ENCODE results near the gene SPATA32. TPM values are rescaled to one million over a fixed set of nuclear protein-coding genes. Genes with fewer than 3 reads are reported as not detected.

The SPATA32 gene
- total and polyA plus RNA-seq, 2 donors from 2014 or later = not detected

DNA sequence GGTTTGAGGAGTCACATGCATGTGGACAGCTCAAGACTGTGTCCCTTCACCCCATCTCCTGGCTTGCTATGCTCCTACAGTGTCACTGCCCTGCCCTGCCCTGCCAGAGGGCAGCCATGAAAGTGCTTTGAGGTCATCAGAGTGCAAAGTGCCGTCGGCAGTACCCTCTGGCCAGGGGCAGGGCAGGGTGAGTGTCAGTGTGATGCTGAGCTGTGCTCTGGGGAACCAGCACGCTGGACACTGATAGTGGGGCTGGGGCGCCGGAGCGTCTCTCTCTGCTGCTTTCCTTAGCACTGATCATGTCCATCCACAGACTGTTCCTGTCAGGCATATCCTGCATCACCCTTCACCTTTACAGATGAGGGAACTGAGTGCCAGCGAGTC is 1.6 kb upstream of the SPATA32 start:
- intact Hi-C loops (cut with DNase I) = no loop called here
- peak in 1 of 5 donors; percentile 73 for DNase-seq
- no peak for FAIRE-seq
- H3K9me3 ChIP-seq (ENCODE audit: control insufficient read depth in 2 of 3, insufficient read depth in 1 of 3, low read length in 3 of 3) = no peaks in the 10 kb centered on the region
- H3K4me1 ChIP-seq (ENCODE audit: control insufficient read depth in 2 of 3, insufficient read depth in 2 of 3, low read depth in 1 of 3, low read length in 3 of 3) = peaks cover 0 to 12% (median 0%) of the 10 kb centered on the region in 3 donors
- TF ChIP-seq, protein P1, sequence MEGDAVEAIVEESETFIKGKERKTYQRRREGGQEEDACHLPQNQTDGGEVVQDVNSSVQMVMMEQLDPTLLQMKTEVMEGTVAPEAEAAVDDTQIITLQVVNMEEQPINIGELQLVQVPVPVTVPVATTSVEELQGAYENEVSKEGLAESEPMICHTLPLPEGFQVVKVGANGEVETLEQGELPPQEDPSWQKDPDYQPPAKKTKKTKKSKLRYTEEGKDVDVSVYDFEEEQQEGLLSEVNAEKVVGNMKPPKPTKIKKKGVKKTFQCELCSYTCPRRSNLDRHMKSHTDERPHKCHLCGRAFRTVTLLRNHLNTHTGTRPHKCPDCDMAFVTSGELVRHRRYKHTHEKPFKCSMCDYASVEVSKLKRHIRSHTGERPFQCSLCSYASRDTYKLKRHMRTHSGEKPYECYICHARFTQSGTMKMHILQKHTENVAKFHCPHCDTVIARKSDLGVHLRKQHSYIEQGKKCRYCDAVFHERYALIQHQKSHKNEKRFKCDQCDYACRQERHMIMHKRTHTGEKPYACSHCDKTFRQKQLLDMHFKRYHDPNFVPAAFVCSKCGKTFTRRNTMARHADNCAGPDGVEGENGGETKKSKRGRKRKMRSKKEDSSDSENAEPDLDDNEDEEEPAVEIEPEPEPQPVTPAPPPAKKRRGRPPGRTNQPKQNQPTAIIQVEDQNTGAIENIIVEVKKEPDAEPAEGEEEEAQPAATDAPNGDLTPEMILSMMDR (IDR thresholded peaks at IDR 0.05; ENCODE audit: borderline replicate concordance, extremely low read depth, insufficient read depth) = no peak
- no peak overlapping the region for H3K9ac ChIP-seq (ENCODE audit: low read length in 3 of 3)
- no peaks in the 10 kb centered on the region for H3K27me3 ChIP-seq (ENCODE audit: control insufficient read depth, insufficient read depth, low read length)
- peaks cover 0 to 37% (median 24%) of the 10 kb centered on the region in 3 donors for H3K36me3 ChIP-seq (ENCODE audit: control insufficient read depth in 2 of 3, insufficient read depth in 3 of 3, low read length in 3 of 3)
- H3K4me3 ChIP-seq (ENCODE audit: low read length in 3 of 3) = no peak overlapping the region
- H3K27ac ChIP-seq (ENCODE audit: low read depth in 2 of 2, low read length in 2 of 2) = no peak overlapping the region

DNA sequence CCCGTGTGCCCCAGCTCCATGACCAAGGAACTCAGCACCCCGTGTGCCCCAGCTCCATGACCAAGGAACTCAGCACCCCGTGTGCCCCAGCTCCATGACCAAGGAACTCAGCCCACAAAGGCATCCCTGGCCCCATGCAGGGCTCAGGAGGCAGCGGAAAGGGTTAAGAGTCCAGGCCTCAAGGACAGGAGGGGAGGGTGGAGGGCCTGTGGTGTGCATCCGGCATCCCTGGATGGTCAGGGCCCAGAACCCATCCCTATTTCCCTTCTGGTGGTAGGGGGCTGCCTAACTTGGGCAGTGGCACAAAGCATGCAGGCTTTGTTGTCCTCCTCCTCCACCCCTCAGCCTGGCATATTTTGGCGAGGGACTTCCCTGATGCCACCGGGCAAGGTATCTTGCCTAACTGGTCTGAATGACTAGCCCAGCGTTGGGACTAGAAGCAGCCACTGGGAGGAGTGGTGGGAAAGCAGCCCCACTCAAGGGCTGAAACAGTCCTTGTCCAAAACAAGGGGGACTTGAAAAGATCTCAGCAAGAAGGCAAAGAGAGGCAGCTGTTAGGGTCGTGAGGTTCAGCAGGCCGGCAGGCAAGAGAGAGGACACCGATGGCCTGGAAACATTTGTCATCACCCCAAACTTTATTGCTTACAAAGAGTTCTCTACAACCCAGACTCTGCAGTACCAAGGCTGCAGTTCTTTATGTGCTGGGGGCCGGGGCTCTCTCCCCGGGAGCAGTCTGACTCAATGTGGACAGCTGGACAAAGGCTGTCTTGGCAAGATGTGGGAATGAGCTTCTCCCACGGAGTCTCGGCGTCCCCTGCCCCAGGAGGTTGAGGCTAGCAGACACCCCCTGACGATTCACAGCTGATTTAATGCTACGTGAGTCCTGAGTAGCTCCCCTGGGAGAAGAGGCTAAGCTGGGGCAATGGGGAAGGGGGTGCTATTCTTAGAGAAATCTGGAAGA is 902 bp upstream of the SPATA32 start:
- Histone ChIP-seq H3K9ac (ENCODE audit: low read length in 3 of 3) (peak overlapping the region in 1 of 3 donors; percentile 65), H3K9me3 (ENCODE audit: control insufficient read depth in 2 of 3, insufficient read depth in 1 of 3, low read length in 3 of 3) (no peaks in the 10 kb centered on the region), H3K27me3 (ENCODE audit: control insufficient read depth, insufficient read depth, low read length) (no peaks in the 10 kb centered on the region), H3K27ac (ENCODE audit: low read depth in 2 of 2, low read length in 2 of 2) (no peak overlapping the region), H3K4me1 (ENCODE audit: control insufficient read depth in 2 of 3, insufficient read depth in 2 of 3, low read depth in 1 of 3, low read length in 3 of 3) (peaks cover 0 to 12% (median 0%) of the 10 kb centered on the region in 3 donors), H3K4me3 (ENCODE audit: low read length in 3 of 3) (peak overlapping the region in 1 of 3 donors; percentile 68), H3K36me3 (ENCODE audit: control insufficient read depth in 2 of 3, insufficient read depth in 3 of 3, low read length in 3 of 3) (peaks cover 0 to 32% (median 20%) of the 10 kb centered on the region in 3 donors)
- FAIRE-seq (no peak), DNase-seq (peak in 2 of 5 donors; percentile 72 to 78)
- TF ChIP-seq, protein P1 (IDR thresholded peaks at IDR 0.05; ENCODE audit: borderline replicate concordance, extremely low read depth, insufficient read depth) = no peak
- intact Hi-C loops (cut with DNase I) = no loop called here

DNA sequence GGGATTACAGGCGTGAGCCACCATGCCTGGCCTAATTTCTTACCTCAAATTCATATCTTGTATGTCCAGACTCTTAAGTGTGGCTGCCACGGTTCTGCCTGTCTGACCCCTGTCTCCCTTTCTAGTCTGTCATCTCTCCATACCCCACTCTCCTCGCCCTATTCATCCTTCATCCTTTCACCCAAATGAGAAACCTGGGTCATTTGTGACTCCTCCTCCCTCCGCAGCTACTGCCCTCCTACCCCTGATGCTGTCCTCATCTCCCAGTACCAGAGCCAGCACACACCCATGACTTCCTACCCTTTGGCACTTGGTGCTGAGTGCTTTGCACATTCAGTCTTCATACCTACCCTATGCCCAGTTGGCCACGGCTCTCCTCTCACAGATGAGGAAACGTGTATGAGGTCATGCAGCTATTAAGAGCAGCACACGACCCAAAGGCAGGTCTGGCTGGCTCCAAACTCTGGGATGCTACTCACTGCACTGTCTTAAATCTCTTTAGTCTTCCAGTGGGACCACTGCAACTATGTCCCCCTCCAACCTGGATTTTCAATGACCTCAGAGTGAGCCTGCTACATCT is 1.6 kb downstream of the SPATA32 start:
- Histone ChIP-seq H3K4me3 (ENCODE audit: low read length in 3 of 3) (no peak overlapping the region), H3K9ac (ENCODE audit: low read length in 3 of 3) (no peak overlapping the region), H3K27me3 (ENCODE audit: control insufficient read depth, insufficient read depth, low read length) (no peaks in the 10 kb centered on the region), H3K27ac (ENCODE audit: low read depth in 2 of 2, low read length in 2 of 2) (no peak overlapping the region), H3K4me1 (ENCODE audit: control insufficient read depth in 2 of 3, insufficient read depth in 2 of 3, low read depth in 1 of 3, low read length in 3 of 3) (peaks cover 0 to 12% (median 0%) of the 10 kb centered on the region in 3 donors), H3K9me3 (ENCODE audit: control insufficient read depth in 2 of 3, insufficient read depth in 1 of 3, low read length in 3 of 3) (no peaks in the 10 kb centered on the region), H3K36me3 (ENCODE audit: control insufficient read depth in 2 of 3, insufficient read depth in 3 of 3, low read length in 3 of 3) (peaks cover 0 to 15% (median 12%) of the 10 kb centered on the region in 3 donors)
- DNase-seq = no peak
- intact Hi-C loops (cut with DNase I) = no loop called here
- no peak for FAIRE-seq
- TF ChIP-seq, protein P1 (IDR thresholded peaks at IDR 0.05; ENCODE audit: borderline replicate concordance, extremely low read depth, insufficient read depth) = no peak
